GM23338 (cell line): ENCODE measurements around the gene ZNF281. TPM values are rescaled to one million over a fixed set of nuclear protein-coding genes. Genes with fewer than 3 reads are reported as not detected.
A peak's percentile ranks its signal among the peaks of the same experiment; 100 is the strongest.

Experiments used
- ATAC-seq: fragments of 200-7000 bp; cut with Tn5 transposase; 3 replicates; pipeline ENCODE4 v1.9.1; 2020
- DNase-seq: peaks from one replicate; pipeline ENCODE4 v3.0.0-alpha.2; 2015; ENCODE audit warnings: low spot score
- H2AFZ ChIP-seq: fragments of 200-600 bp; sonication (generic); 2 replicates; pipeline ENCODE4 v1.8.0; 2016; ENCODE audit warnings: antibody characterized with exemption, mild to moderate bottlenecking, moderate library complexity
- H3F3A ChIP-seq: fragments of 200-600 bp; sonication (generic); replicated peaks from 2 replicates; pipeline ENCODE4 v1.8.0; 2017; ENCODE audit warnings: antibody characterized with exemption, mixed run types, low read depth
- H3K27ac ChIP-seq: fragments of 200-600 bp; sonication (generic); 2 replicates; pipeline ENCODE4 v1.6.1; 2016; ENCODE audit warnings: low read depth
- H3K27me3 ChIP-seq: fragments of 200-600 bp; sonication (generic); 2 replicates; pipeline ENCODE4 v1.8.0; 2016; ENCODE audit warnings: mild to moderate bottlenecking, mixed run types, moderate library complexity; ENCODE audit not compliant: insufficient read depth
- H3K36me3 ChIP-seq: fragments of 200-600 bp; sonication (generic); 2 replicates; pipeline ENCODE4 v1.8.0; 2016; ENCODE audit warnings: mild to moderate bottlenecking; ENCODE audit not compliant: insufficient read depth
- H3K4me1 ChIP-seq: fragments of 200-600 bp; sonication (generic); 2 replicates; pipeline ENCODE4 v1.8.0; 2016; ENCODE audit warnings: mild to moderate bottlenecking, moderate library complexity; ENCODE audit not compliant: insufficient read depth
- H3K4me2 ChIP-seq: fragments of 200-600 bp; sonication (generic); 2 replicates; pipeline ENCODE4 v1.7.1; 2017; ENCODE audit warnings: mixed run types
- H3K4me3 ChIP-seq: fragments of 200-600 bp; sonication (generic); 2 replicates; pipeline ENCODE4 v1.6.1; 2016; ENCODE audit warnings: mixed run types
- H3K79me2 ChIP-seq: fragments of 200-600 bp; sonication (generic); replicated peaks from 2 replicates; pipeline ENCODE4 v1.8.0; 2017; ENCODE audit warnings: mild to moderate bottlenecking; ENCODE audit not compliant: insufficient read depth
- H3K9me2 ChIP-seq: fragments of 200-600 bp; sonication (generic); 2 replicates; pipeline ENCODE4 v1.8.0; 2017; ENCODE audit not compliant: insufficient read depth
- H4K20me1 ChIP-seq: fragments of 200-600 bp; sonication (generic); replicated peaks from 2 replicates; pipeline ENCODE4 v1.8.0; 2017; ENCODE audit warnings: mild to moderate bottlenecking; ENCODE audit not compliant: insufficient read depth
- H3K27ac Mint-ChIP-seq: 2 replicates; pipeline ENCODE4 v1.8.0; 2020; ENCODE audit warnings: inconsistent platforms, mild to moderate bottlenecking, moderate library complexity, mixed read lengths
- H3K27me3 Mint-ChIP-seq: 3 replicates; pipeline ENCODE4 v1.8.0; 2022; ENCODE audit warnings: low read depth, mild to moderate bottlenecking, moderate library complexity, mixed read lengths, inconsistent platforms; ENCODE audit not compliant: insufficient read depth, poor library complexity
- H3K36me3 Mint-ChIP-seq: 3 replicates; pipeline ENCODE4 v1.8.0; 2021; ENCODE audit warnings: low read depth, mild to moderate bottlenecking, inconsistent platforms, moderate library complexity, mixed read lengths
- H3K4me1 Mint-ChIP-seq: 3 replicates; pipeline ENCODE4 v1.8.0; 2020; ENCODE audit warnings: mild to moderate bottlenecking, inconsistent platforms, mixed read lengths
- H3K4me3 Mint-ChIP-seq: 3 replicates; pipeline ENCODE4 v1.8.0; 2021; ENCODE audit warnings: moderate library complexity, mild to moderate bottlenecking, inconsistent platforms, mixed read lengths
- H3K9me3 Mint-ChIP-seq: 3 replicates; pipeline ENCODE4 v1.8.0; 2020; ENCODE audit warnings: moderate library complexity, mild to moderate bottlenecking, inconsistent platforms, mixed read lengths
- JUNB ChIP-seq: IDR thresholded peaks from one replicate; pipeline ENCODE4 v1.6.1; 2016; ENCODE audit warnings: antibody characterized with exemption; ENCODE audit not compliant: unreplicated experiment
- NANOG ChIP-seq: IDR thresholded peaks from 2 replicates; pipeline ENCODE4 v1.6.1; 2016; ENCODE audit warnings: antibody characterized with exemption, borderline replicate concordance
- POLR2AphosphoS5 ChIP-seq: IDR thresholded peaks from 2 replicates; pipeline ENCODE4 v1.6.1; 2016; ENCODE audit warnings: antibody characterized with exemption, low read depth
- STAT1 ChIP-seq: IDR thresholded peaks from one replicate; pipeline ENCODE4 v1.6.1; 2016; ENCODE audit warnings: antibody characterized with exemption; ENCODE audit not compliant: unreplicated experiment
- ZNF114 ChIP-seq: fragments of 250-450 bp; sonication (Bioruptor Pico); IDR thresholded peaks from 2 replicates; pipeline ENCODE4 v1.5.0; 2020; ENCODE audit warnings: mild to moderate bottlenecking, moderate library complexity
- ZNF331 ChIP-seq: fragments of 250-450 bp; sonication (Bioruptor Pico); IDR thresholded peaks from 2 replicates; pipeline ENCODE4 v1.5.0; 2020; ENCODE audit warnings: low read depth, mild to moderate bottlenecking, moderate library complexity
- polyA plus RNA-seq: library from polyadenylated mRNA; unstranded; fragments of >200 nt; fragmentation: Nextera tagmentation; extraction: Ambion mirVana; gene quantifications from 2 replicates; pipeline ENCODE4 v1.2.1, GENCODE V29; 2016
- total RNA-seq: library from RNA; depleted of rRNA; stranded (reverse); fragments of >200 nt; shearing (Covaris generic); gene quantifications from 2 replicates; pipeline ENCODE4 v1.2.3, GENCODE V29; 2014
- TF ChIP-seq, protein P1 (sequence below), 2 experiments: fragments of 200-600 bp in 1 of 2; sonication (generic) in 1 of 2; conservative IDR thresholded peaks; 2 replicates each; pipeline versions ENCODE4 v1.5.1 to v1.6.1; 2016 to 2017; ENCODE audit warnings: antibody characterized with exemption in 2 of 2, low read depth in 2 of 2, mild to moderate bottlenecking in 2 of 2, moderate library complexity in 1 of 2
- TF ChIP-seq, protein P2 (sequence below): fragments of 250-450 bp; sonication (Bioruptor Pico); IDR thresholded peaks from 2 replicates; pipeline ENCODE4 v1.5.0; 2020; ENCODE audit warnings: mild to moderate bottlenecking, moderate library complexity
- TF ChIP-seq, protein P3 (sequence below): IDR thresholded peaks from 2 replicates; pipeline ENCODE4 v1.6.1; 2016; ENCODE audit warnings: antibody characterized with exemption
- TF ChIP-seq, protein P4 (sequence below): IDR thresholded peaks from one replicate; pipeline ENCODE4 v1.6.1; 2018; ENCODE audit warnings: antibody characterized with exemption; ENCODE audit not compliant: unreplicated experiment

The ZNF281 gene
- total and polyA plus RNA-seq, 2 experiments from 2014 or later = 62.1 to 79.3 TPM

DNA sequence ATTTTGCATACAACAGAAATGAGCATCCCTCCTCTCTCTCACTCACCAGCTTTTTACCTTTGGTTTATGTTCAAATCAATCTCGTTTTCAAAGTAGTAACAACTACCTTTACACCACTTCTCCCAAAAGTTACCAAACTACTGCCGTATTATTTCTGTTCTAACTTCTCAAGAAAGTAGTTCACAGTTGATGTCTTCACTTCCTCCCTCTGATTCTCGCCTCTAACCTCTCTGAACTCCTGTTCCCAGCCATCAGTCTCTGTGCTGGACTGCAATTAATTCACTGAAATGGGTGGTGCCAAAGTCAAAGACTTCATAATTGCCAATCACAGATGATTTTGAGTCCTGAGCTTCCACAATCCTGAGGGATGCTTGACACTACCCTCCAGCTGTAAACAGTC lies 54.0 kb downstream of the ZNF281 start:
- H3K4me1 Mint-ChIP-seq = peaks cover 22% of the 10 kb centered on the region
- no peak overlapping the region for H3K27ac Mint-ChIP-seq
- peaks cover 7% of the 10 kb centered on the region; the same call in 2 of the 3 replicates for H3K36me3 Mint-ChIP-seq
- Histone ChIP-seq H4K20me1 (no peaks in the 10 kb centered on the region), H3K27me3 (no peaks in the 10 kb centered on the region), H3K36me3 (no peaks in the 10 kb centered on the region), H3K79me2 (no peaks in the 10 kb centered on the region), H2AFZ (no peak overlapping the region), H3K27ac (0 out of 2 replicates have a peak overlapping the region, but pooled peaks have one; percentile 16), H3F3A (no peaks in the 10 kb centered on the region), H3K4me1 (peaks cover 3% of the 10 kb centered on the region; the same call in 1 of the 2 replicates), H3K9me2 (no peaks in the 10 kb centered on the region), H3K4me2 (no peak overlapping the region), H3K4me3 (no peak overlapping the region)
- no peak for TF ChIP-seq STAT1
- TF ChIP-seq POLR2AphosphoS5 = no peak
- no peak for TF ChIP-seq ZNF331 (CRISPR knock-in tag)
- TF ChIP-seq, protein P1, sequence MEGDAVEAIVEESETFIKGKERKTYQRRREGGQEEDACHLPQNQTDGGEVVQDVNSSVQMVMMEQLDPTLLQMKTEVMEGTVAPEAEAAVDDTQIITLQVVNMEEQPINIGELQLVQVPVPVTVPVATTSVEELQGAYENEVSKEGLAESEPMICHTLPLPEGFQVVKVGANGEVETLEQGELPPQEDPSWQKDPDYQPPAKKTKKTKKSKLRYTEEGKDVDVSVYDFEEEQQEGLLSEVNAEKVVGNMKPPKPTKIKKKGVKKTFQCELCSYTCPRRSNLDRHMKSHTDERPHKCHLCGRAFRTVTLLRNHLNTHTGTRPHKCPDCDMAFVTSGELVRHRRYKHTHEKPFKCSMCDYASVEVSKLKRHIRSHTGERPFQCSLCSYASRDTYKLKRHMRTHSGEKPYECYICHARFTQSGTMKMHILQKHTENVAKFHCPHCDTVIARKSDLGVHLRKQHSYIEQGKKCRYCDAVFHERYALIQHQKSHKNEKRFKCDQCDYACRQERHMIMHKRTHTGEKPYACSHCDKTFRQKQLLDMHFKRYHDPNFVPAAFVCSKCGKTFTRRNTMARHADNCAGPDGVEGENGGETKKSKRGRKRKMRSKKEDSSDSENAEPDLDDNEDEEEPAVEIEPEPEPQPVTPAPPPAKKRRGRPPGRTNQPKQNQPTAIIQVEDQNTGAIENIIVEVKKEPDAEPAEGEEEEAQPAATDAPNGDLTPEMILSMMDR (conservative IDR thresholded peaks at IDR 0.05; ENCODE audit: low read depth in 2 of 2) = no peak
- no peak for TF ChIP-seq JUNB
- no peak for TF ChIP-seq NANOG
- TF ChIP-seq, protein P2, sequence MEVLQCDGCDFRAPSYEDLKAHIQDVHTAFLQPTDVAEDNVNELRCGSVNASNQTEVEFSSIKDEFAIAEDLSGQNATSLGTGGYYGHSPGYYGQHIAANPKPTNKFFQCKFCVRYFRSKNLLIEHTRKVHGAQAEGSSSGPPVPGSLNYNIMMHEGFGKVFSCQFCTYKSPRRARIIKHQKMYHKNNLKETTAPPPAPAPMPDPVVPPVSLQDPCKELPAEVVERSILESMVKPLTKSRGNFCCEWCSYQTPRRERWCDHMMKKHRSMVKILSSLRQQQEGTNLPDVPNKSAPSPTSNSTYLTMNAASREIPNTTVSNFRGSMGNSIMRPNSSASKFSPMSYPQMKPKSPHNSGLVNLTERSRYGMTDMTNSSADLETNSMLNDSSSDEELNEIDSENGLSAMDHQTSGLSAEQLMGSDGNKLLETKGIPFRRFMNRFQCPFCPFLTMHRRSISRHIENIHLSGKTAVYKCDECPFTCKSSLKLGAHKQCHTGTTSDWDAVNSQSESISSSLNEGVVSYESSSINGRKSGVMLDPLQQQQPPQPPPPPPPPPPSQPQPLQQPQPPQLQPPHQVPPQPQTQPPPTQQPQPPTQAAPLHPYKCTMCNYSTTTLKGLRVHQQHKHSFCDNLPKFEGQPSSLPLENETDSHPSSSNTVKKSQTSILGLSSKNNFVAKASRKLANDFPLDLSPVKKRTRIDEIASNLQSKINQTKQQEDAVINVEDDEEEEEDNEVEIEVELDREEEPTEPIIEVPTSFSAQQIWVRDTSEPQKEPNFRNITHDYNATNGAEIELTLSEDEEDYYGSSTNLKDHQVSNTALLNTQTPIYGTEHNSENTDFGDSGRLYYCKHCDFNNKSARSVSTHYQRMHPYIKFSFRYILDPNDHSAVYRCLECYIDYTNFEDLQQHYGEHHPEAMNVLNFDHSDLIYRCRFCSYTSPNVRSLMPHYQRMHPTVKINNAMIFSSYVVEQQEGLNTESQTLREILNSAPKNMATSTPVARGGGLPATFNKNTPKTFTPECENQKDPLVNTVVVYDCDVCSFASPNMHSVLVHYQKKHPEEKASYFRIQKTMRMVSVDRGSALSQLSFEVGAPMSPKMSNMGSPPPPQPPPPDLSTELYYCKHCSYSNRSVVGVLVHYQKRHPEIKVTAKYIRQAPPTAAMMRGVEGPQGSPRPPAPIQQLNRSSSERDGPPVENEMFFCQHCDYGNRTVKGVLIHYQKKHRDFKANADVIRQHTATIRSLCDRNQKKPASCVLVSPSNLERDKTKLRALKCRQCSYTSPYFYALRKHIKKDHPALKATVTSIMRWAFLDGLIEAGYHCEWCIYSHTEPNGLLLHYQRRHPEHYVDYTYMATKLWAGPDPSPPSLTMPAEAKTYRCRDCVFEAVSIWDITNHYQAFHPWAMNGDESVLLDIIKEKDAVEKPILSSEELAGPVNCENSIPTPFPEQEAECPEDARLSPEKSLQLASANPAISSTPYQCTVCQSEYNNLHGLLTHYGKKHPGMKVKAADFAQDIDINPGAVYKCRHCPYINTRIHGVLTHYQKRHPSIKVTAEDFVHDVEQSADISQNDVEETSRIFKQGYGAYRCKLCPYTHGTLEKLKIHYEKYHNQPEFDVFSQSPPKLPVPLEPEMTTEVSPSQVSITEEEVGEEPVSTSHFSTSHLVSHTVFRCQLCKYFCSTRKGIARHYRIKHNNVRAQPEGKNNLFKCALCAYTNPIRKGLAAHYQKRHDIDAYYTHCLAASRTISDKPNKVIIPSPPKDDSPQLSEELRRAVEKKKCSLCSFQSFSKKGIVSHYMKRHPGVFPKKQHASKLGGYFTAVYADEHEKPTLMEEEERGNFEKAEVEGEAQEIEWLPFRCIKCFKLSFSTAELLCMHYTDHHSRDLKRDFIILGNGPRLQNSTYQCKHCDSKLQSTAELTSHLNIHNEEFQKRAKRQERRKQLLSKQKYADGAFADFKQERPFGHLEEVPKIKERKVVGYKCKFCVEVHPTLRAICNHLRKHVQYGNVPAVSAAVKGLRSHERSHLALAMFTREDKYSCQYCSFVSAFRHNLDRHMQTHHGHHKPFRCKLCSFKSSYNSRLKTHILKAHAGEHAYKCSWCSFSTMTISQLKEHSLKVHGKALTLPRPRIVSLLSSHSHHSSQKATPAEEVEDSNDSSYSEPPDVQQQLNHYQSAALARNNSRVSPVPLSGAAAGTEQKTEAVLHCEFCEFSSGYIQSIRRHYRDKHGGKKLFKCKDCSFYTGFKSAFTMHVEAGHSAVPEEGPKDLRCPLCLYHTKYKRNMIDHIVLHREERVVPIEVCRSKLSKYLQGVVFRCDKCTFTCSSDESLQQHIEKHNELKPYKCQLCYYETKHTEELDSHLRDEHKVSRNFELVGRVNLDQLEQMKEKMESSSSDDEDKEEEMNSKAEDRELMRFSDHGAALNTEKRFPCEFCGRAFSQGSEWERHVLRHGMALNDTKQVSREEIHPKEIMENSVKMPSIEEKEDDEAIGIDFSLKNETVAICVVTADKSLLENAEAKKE (CRISPR knock-in tag) = no peak
- TF ChIP-seq, protein P3, sequence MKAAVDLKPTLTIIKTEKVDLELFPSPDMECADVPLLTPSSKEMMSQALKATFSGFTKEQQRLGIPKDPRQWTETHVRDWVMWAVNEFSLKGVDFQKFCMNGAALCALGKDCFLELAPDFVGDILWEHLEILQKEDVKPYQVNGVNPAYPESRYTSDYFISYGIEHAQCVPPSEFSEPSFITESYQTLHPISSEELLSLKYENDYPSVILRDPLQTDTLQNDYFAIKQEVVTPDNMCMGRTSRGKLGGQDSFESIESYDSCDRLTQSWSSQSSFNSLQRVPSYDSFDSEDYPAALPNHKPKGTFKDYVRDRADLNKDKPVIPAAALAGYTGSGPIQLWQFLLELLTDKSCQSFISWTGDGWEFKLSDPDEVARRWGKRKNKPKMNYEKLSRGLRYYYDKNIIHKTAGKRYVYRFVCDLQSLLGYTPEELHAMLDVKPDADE = no peak
- TF ChIP-seq, protein P4, sequence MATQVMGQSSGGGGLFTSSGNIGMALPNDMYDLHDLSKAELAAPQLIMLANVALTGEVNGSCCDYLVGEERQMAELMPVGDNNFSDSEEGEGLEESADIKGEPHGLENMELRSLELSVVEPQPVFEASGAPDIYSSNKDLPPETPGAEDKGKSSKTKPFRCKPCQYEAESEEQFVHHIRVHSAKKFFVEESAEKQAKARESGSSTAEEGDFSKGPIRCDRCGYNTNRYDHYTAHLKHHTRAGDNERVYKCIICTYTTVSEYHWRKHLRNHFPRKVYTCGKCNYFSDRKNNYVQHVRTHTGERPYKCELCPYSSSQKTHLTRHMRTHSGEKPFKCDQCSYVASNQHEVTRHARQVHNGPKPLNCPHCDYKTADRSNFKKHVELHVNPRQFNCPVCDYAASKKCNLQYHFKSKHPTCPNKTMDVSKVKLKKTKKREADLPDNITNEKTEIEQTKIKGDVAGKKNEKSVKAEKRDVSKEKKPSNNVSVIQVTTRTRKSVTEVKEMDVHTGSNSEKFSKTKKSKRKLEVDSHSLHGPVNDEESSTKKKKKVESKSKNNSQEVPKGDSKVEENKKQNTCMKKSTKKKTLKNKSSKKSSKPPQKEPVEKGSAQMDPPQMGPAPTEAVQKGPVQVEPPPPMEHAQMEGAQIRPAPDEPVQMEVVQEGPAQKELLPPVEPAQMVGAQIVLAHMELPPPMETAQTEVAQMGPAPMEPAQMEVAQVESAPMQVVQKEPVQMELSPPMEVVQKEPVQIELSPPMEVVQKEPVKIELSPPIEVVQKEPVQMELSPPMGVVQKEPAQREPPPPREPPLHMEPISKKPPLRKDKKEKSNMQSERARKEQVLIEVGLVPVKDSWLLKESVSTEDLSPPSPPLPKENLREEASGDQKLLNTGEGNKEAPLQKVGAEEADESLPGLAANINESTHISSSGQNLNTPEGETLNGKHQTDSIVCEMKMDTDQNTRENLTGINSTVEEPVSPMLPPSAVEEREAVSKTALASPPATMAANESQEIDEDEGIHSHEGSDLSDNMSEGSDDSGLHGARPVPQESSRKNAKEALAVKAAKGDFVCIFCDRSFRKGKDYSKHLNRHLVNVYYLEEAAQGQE = no peak
- no peak for TF ChIP-seq ZNF114 (CRISPR knock-in tag)
- peaks cover 3% of the 10 kb centered on the region for H3K27me3 Mint-ChIP-seq
- no peak overlapping the region for H3K4me3 Mint-ChIP-seq
- DNase-seq (no peak), ATAC-seq (no peak)
- no peaks in the 10 kb centered on the region for H3K9me3 Mint-ChIP-seq
